GM18951 (cell line): ENCODE data around the gene HMCN1.

ENCODE experiments used
- POLR2A ChIP-seq: IDR thresholded peaks from 4 replicates; pipeline ENCODE4 v1.6.1; 2011; ENCODE audit warnings: mild to moderate bottlenecking; ENCODE audit not compliant: insufficient read length, insufficient read depth; ENCODE audit errors: extremely low read depth
- in situ Hi-C: fragments of 300-500 bp; cut with MboI; formaldehyde crosslinking; loops from one replicate; pipeline ENCODE4 v1.12.0; 2022; ENCODE audit warnings: low sequenced_read_pairs, mixed read lengths, inconsistent platforms; ENCODE audit not compliant: unreplicated experiment

HMCN1 gene

GRCh38 chr1:185803241-185803640 is 69.0 kb downstream of the HMCN1 start:
- no peak for TF ChIP-seq POLR2A
- in situ Hi-C loops, result loop anchor here (25.0 kb wide), 1 partner anchor 409 kb away; no protein-coding TSS in a partner anchor

DNA sequence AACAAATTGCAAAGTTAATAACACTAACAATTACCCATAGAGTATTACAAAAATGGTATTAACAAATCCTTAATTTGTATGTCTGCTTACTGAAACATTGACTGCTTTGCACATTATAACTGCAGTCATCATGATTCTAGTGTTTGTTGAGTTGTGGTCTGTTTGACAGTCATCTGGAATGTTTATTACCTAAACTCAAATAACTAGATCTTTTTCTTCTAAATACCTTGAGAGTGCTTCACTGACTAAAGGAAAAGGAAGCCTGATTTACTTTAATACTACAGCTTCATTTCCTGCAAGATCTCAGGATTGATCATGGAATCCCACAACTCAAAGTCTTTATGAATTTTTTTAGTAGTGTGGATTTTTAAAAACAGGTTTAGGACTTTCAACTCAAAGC is 70.0 kb downstream of the HMCN1 start:
- in situ Hi-C loops, result loop anchor here (25.0 kb wide), 1 partner anchor 408 kb away; no protein-coding TSS in a partner anchor
- TF ChIP-seq POLR2A, result no peak

DNA sequence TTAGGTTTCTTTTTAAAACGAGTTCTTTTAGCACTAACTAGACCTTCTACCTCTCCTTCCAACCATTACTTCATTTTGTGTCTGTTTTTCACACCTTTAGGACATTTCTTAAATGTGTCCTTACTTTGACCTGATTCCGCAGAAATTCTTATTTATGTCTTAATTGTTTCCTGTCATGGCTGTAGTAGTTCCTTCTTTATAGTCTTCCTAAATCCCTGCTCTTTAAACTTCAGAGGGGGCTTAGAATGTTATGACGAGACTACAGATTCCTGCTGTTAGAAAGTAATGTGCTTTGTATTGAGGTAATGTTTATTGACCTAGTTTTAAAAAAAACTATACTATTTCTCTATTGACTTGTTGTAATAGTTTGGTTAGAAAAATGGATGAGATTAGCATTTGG is 70.4 kb downstream of the HMCN1 start:
- in situ Hi-C loops, result loop anchor here (25.0 kb wide), 1 partner anchor 408 kb away; no protein-coding TSS in a partner anchor

GRCh38 chr1:185807275-185807674 is 73.1 kb downstream of the HMCN1 start:
- TF ChIP-seq POLR2A, result no peak
- in situ Hi-C loops, result loop anchor here (25.0 kb wide), 1 partner anchor 405 kb away; no protein-coding TSS in a partner anchor

More for the DNA sequence above, 70.4 kb downstream of the HMCN1 start:
- TF ChIP-seq POLR2A, result no peak

GRCh38 chr1:185808631-185809030 is 74.4 kb downstream of the HMCN1 start:
- in situ Hi-C loops, result loop anchor here (25.0 kb wide), 1 partner anchor 404 kb away; no protein-coding TSS in a partner anchor
- TF ChIP-seq POLR2A, result no peak

DNA sequence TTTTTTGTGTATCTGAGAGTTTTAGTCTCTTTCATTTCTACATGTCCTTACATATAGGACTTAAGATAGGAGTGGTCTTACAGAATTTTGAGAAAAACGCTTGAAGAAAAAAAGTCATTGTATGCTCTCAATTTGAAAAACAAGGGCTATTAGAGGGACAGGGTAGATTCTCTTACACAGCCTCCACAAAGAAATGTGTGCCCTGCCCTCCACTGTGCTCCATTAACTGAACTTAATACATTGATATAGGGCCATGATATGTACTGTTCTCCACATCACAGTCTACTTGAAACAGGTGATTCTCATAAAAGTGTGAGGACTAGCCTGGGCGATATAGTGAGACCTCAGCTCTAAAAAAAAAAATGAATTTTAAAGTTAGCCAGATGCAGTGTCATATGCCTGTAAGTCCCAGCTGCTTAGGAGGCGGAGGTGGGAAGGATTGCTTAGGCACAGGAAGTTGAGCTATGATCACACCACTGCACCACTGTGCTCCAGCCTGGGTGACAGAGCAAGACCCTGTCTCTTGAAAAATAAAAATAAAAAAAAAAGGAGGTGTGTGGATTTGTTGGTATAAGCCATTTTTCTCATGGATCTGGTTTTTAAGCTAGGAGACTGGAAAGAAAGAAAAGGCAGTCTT is 77.0 kb downstream of the HMCN1 start:
- in situ Hi-C loops, result loop anchor here (25.0 kb wide), 1 partner anchor 401 kb away; no protein-coding TSS in a partner anchor
- no peak for TF ChIP-seq POLR2A

DNA sequence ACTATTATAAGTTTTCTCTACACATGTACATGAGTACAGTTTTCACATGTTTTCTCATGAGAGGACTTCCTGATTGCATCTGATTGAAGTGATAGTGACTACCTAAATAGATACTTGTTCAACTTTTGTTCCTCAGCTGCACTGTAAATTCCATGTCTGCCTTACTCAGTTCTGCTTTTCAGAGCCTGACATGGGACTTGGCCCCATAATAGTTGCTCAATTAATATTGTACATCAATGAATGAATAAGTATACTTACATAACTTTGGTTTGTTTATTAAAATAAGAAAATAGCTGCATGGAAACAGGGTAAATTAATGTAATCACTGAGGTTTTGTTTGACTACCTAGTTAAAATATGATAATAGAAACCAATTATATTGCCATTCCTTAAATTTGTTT is 78.7 kb downstream of the HMCN1 start:
- in situ Hi-C loops, result loop anchor here (25.0 kb wide), 1 partner anchor 399 kb away; no protein-coding TSS in a partner anchor
- TF ChIP-seq POLR2A, result no peak

- in situ Hi-C loops, result loop anchor here (25.0 kb wide), 1 partner anchor 399 kb away; no protein-coding TSS in a partner anchor
- no peak for TF ChIP-seq POLR2A
Measured at GRCh38 chr1:185813401-185813979, 79.3 kb downstream of the HMCN1 start.

GRCh38 chr1:185816460-185816859 is 82.3 kb downstream of the HMCN1 start:
- in situ Hi-C loops, result loop anchor here (25.0 kb wide), 1 partner anchor 396 kb away; no protein-coding TSS in a partner anchor
- TF ChIP-seq POLR2A, result no peak

DNA sequence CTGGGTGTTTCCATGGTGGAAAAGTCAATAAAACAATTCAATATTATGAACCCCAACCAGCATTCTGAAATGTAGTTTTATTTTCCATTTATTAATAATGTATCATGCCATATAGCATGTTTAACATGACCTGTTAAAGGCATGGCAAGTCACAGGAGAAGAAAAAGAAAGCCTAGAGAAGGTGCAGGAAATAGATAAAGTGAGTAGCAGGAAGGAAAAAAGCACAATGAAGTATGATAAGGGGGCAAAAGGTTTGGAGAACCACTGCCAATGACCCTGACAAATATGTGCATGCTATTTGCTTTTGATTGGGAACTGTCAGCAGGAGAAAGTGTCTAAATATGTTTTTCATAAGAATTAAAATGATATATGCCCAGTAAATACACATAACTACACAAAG is 85.6 kb downstream of the HMCN1 start:
- TF ChIP-seq POLR2A, result no peak
- in situ Hi-C loops, result loop anchor here (25.0 kb wide), 1 partner anchor 393 kb away; no protein-coding TSS in a partner anchor

DNA sequence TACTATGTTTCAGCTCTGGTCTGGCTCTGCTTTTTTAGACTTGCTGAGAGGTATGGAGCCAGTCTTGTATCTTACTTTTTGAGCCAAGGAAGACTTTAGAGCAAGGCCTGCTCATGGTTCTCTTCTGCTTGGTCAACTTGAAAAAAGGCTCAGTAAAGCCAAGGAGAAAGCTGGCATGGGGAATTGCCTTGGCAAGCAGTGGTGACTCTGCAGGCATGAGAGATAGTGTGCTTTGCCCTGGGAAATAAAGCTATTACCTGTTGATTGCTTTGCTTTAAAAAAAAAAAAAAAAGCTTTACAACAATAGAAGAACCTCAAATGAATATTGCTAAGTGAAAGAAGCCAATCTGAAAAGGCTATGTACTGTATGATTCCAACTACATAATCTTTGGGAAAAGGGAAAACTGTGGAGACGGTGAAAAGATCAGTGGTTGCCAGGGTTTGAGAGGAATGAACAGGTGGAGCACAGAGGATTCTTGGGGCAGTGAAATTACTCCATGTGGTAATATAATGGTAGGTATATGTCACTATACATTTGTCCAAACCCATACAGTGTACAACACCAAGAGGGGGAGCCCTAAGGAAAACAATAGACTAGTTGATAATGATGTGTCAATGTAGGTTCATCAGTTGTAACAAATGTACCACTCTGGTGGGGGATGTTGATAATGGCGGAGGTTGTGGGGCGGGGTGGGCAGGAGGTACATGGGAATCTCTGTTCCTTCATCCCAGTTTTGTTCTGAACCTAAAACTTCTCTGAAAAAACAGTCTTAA is 87.6 kb downstream of the HMCN1 start:
- TF ChIP-seq POLR2A, result no peak
- in situ Hi-C loops, result loop anchor here (25.0 kb wide), 1 partner anchor 391 kb away; no protein-coding TSS in a partner anchor

DNA sequence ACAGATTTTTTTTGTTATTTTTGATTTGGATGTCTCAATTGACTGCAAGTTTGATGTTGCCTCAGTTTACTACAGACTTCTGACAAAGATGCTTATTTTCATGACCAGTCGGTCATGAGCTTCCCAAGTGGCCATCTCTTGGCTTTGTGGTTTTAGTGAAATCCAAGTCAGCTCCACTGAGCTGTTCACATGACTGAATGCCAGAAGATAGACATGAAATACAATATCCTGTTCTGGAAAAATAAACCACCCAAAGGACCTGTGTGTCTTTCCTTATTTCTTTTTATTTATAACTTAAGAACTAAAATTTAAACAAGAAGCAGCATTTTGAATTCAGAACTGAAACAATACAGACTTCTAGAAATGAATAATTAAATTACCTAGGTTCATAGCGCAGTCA is 89.3 kb downstream of the HMCN1 start:
- in situ Hi-C loops, result loop anchor here (25.0 kb wide), 1 partner anchor 389 kb away; no protein-coding TSS in a partner anchor
- TF ChIP-seq POLR2A, result no peak

DNA sequence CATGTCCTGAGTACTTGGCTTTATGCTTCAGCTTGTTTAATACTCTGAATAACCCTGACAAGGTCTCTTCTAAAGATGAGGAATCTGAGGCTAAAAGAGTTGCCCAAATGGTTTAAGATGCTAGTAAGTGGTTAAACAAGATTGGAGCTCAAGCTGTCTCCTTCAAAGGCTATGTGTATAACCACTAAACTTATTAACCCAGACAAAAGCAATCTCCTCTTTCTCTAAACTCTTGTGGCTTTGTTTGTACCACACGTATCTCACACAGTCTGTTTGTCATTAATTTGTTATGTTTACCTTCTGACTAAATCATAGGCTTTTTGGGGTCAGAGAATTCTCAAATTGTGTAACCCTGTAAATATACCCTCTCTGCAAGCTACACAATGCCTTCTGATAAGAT is 89.9 kb downstream of the HMCN1 start:
- in situ Hi-C loops, result loop anchor here (25.0 kb wide), 1 partner anchor 388 kb away; no protein-coding TSS in a partner anchor
- no peak for TF ChIP-seq POLR2A

DNA sequence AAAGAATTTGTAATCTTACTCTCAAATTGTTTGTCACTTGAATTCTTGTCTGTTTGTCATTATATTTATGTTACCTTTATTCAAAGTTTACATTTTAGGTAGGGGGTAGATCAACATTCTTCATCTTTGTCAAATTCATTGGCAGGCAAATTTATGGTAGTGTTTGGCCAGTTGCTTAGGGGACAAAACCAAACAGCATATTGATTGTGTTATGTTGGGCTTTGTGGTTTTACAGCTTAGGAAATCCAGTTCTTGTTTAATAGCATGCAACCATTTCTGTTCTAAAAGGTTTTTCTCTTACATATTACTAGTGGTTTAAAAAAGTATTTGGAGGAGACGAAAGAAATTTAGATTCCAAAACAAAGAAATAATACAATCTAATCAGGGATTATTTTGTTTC is 91.4 kb downstream of the HMCN1 start:
- in situ Hi-C loops, result no loop called here
- TF ChIP-seq POLR2A, result no peak
